GM23338 (cell line): Measurements from ENCODE around the gene GPATCH2. TPM values are rescaled to one million over a fixed set of nuclear protein-coding genes. Genes with fewer than 3 reads are reported as not detected.

Source experiments
- ATAC-seq: fragments of 200-7000 bp; cut with Tn5 transposase; 3 replicates; pipeline ENCODE4 v1.9.1; 2020
- DNase-seq: peaks from one replicate; pipeline ENCODE4 v3.0.0-alpha.2; 2015; ENCODE audit warnings: low spot score
- H2AFZ ChIP-seq: fragments of 200-600 bp; sonication (generic); 2 replicates; pipeline ENCODE4 v1.8.0; 2016; ENCODE audit warnings: antibody characterized with exemption, mild to moderate bottlenecking, moderate library complexity
- H3F3A ChIP-seq: fragments of 200-600 bp; sonication (generic); replicated peaks from 2 replicates; pipeline ENCODE4 v1.8.0; 2017; ENCODE audit warnings: antibody characterized with exemption, mixed run types, low read depth
- H3K27ac ChIP-seq: fragments of 200-600 bp; sonication (generic); 2 replicates; pipeline ENCODE4 v1.6.1; 2016; ENCODE audit warnings: low read depth
- H3K27me3 ChIP-seq: fragments of 200-600 bp; sonication (generic); 2 replicates; pipeline ENCODE4 v1.8.0; 2016; ENCODE audit warnings: mild to moderate bottlenecking, mixed run types, moderate library complexity; ENCODE audit not compliant: insufficient read depth
- H3K36me3 ChIP-seq: fragments of 200-600 bp; sonication (generic); 2 replicates; pipeline ENCODE4 v1.8.0; 2016; ENCODE audit warnings: mild to moderate bottlenecking; ENCODE audit not compliant: insufficient read depth
- H3K4me1 ChIP-seq: fragments of 200-600 bp; sonication (generic); 2 replicates; pipeline ENCODE4 v1.8.0; 2016; ENCODE audit warnings: mild to moderate bottlenecking, moderate library complexity; ENCODE audit not compliant: insufficient read depth
- H3K4me2 ChIP-seq: fragments of 200-600 bp; sonication (generic); 2 replicates; pipeline ENCODE4 v1.7.1; 2017; ENCODE audit warnings: mixed run types
- H3K4me3 ChIP-seq: fragments of 200-600 bp; sonication (generic); 2 replicates; pipeline ENCODE4 v1.6.1; 2016; ENCODE audit warnings: mixed run types
- H3K79me2 ChIP-seq: fragments of 200-600 bp; sonication (generic); replicated peaks from 2 replicates; pipeline ENCODE4 v1.8.0; 2017; ENCODE audit warnings: mild to moderate bottlenecking; ENCODE audit not compliant: insufficient read depth
- H3K9me2 ChIP-seq: fragments of 200-600 bp; sonication (generic); 2 replicates; pipeline ENCODE4 v1.8.0; 2017; ENCODE audit not compliant: insufficient read depth
- H4K20me1 ChIP-seq: fragments of 200-600 bp; sonication (generic); replicated peaks from 2 replicates; pipeline ENCODE4 v1.8.0; 2017; ENCODE audit warnings: mild to moderate bottlenecking; ENCODE audit not compliant: insufficient read depth
- H3K27ac Mint-ChIP-seq: 2 replicates; pipeline ENCODE4 v1.8.0; 2020; ENCODE audit warnings: inconsistent platforms, mild to moderate bottlenecking, moderate library complexity, mixed read lengths
- H3K27me3 Mint-ChIP-seq: 3 replicates; pipeline ENCODE4 v1.8.0; 2022; ENCODE audit warnings: low read depth, mild to moderate bottlenecking, moderate library complexity, mixed read lengths, inconsistent platforms; ENCODE audit not compliant: insufficient read depth, poor library complexity
- H3K36me3 Mint-ChIP-seq: 3 replicates; pipeline ENCODE4 v1.8.0; 2021; ENCODE audit warnings: low read depth, mild to moderate bottlenecking, inconsistent platforms, moderate library complexity, mixed read lengths
- H3K4me1 Mint-ChIP-seq: 3 replicates; pipeline ENCODE4 v1.8.0; 2020; ENCODE audit warnings: mild to moderate bottlenecking, inconsistent platforms, mixed read lengths
- H3K4me3 Mint-ChIP-seq: 3 replicates; pipeline ENCODE4 v1.8.0; 2021; ENCODE audit warnings: moderate library complexity, mild to moderate bottlenecking, inconsistent platforms, mixed read lengths
- H3K9me3 Mint-ChIP-seq: 3 replicates; pipeline ENCODE4 v1.8.0; 2020; ENCODE audit warnings: moderate library complexity, mild to moderate bottlenecking, inconsistent platforms, mixed read lengths
- CREB1 ChIP-seq: fragments of 250-450 bp; sonication (Bioruptor Pico); IDR thresholded peaks from 2 replicates; pipeline ENCODE4 v1.5.0; 2020; ENCODE audit warnings: low read depth, mild to moderate bottlenecking, moderate library complexity
- CTCF ChIP-seq, 2 experiments: fragments of 200-600 bp in 1 of 2; sonication (generic) in 1 of 2; conservative IDR thresholded peaks; 2 replicates each; pipeline versions ENCODE4 v1.5.1 to v1.6.1; 2016 to 2017; ENCODE audit warnings: antibody characterized with exemption in 2 of 2, low read depth in 2 of 2, mild to moderate bottlenecking in 2 of 2, moderate library complexity in 1 of 2
- EZH2 ChIP-seq: fragments of 200-600 bp; sonication (generic); IDR thresholded peaks from one replicate; pipeline ENCODE4 v1.8.0; 2017; ENCODE audit warnings: antibody characterized with exemption, mild to moderate bottlenecking, low read depth; ENCODE audit not compliant: unreplicated experiment
- EZH2phosphoT487 ChIP-seq: fragments of 200-600 bp; sonication (generic); IDR thresholded peaks from one replicate; pipeline ENCODE4 v1.8.1; 2018; ENCODE audit warnings: antibody characterized with exemption; ENCODE audit not compliant: unreplicated experiment
- JUNB ChIP-seq: IDR thresholded peaks from one replicate; pipeline ENCODE4 v1.6.1; 2016; ENCODE audit warnings: antibody characterized with exemption; ENCODE audit not compliant: unreplicated experiment
- NANOG ChIP-seq: IDR thresholded peaks from 2 replicates; pipeline ENCODE4 v1.6.1; 2016; ENCODE audit warnings: antibody characterized with exemption, borderline replicate concordance
- POLR2AphosphoS5 ChIP-seq: IDR thresholded peaks from 2 replicates; pipeline ENCODE4 v1.6.1; 2016; ENCODE audit warnings: antibody characterized with exemption, low read depth
- STAT1 ChIP-seq: IDR thresholded peaks from one replicate; pipeline ENCODE4 v1.6.1; 2016; ENCODE audit warnings: antibody characterized with exemption; ENCODE audit not compliant: unreplicated experiment
- ZNF114 ChIP-seq: fragments of 250-450 bp; sonication (Bioruptor Pico); IDR thresholded peaks from 2 replicates; pipeline ENCODE4 v1.5.0; 2020; ENCODE audit warnings: mild to moderate bottlenecking, moderate library complexity
- ZNF331 ChIP-seq: fragments of 250-450 bp; sonication (Bioruptor Pico); IDR thresholded peaks from 2 replicates; pipeline ENCODE4 v1.5.0; 2020; ENCODE audit warnings: low read depth, mild to moderate bottlenecking, moderate library complexity
- ZNF462 ChIP-seq: fragments of 250-450 bp; sonication (Bioruptor Pico); IDR thresholded peaks from 2 replicates; pipeline ENCODE4 v1.5.0; 2020; ENCODE audit warnings: mild to moderate bottlenecking, moderate library complexity
- polyA plus RNA-seq: library from polyadenylated mRNA; unstranded; fragments of >200 nt; fragmentation: Nextera tagmentation; extraction: Ambion mirVana; gene quantifications from 2 replicates; pipeline ENCODE4 v1.2.1, GENCODE V29; 2016
- total RNA-seq: library from RNA; depleted of rRNA; stranded (reverse); fragments of >200 nt; shearing (Covaris generic); gene quantifications from 2 replicates; pipeline ENCODE4 v1.2.3, GENCODE V29; 2014
- TF ChIP-seq, protein P1 (sequence below): IDR thresholded peaks from one replicate; pipeline ENCODE4 v1.6.1; 2018; ENCODE audit warnings: antibody characterized with exemption; ENCODE audit not compliant: unreplicated experiment
- TF ChIP-seq, protein P2 (sequence below): IDR thresholded peaks from 2 replicates; pipeline ENCODE4 v1.6.1; 2016; ENCODE audit warnings: antibody characterized with exemption

GPATCH2 gene
- total and polyA plus RNA-seq, 2 experiments from 2014 or later = 12.3 to 26.7 TPM

GRCh38 chr1:217425422-217425821 lies 205.5 kb downstream of the GPATCH2 start:
- no peaks in the 10 kb centered on the region for H3K36me3 Mint-ChIP-seq
- H3K27me3 Mint-ChIP-seq = no peaks in the 10 kb centered on the region
- no peak overlapping the region for H3K27ac ChIP-seq
- H3K9me2 ChIP-seq = no peaks in the 10 kb centered on the region
- no peak overlapping the region for H3K4me3 ChIP-seq
- no peaks in the 10 kb centered on the region for H3K27me3 ChIP-seq
- H3K79me2 ChIP-seq = no peaks in the 10 kb centered on the region
- no peak overlapping the region for H3K4me2 ChIP-seq
- H3F3A ChIP-seq = no peaks in the 10 kb centered on the region
- TF ChIP-seq EZH2 = no peak
- no peak for TF ChIP-seq ZNF331
- TF ChIP-seq, protein P1, sequence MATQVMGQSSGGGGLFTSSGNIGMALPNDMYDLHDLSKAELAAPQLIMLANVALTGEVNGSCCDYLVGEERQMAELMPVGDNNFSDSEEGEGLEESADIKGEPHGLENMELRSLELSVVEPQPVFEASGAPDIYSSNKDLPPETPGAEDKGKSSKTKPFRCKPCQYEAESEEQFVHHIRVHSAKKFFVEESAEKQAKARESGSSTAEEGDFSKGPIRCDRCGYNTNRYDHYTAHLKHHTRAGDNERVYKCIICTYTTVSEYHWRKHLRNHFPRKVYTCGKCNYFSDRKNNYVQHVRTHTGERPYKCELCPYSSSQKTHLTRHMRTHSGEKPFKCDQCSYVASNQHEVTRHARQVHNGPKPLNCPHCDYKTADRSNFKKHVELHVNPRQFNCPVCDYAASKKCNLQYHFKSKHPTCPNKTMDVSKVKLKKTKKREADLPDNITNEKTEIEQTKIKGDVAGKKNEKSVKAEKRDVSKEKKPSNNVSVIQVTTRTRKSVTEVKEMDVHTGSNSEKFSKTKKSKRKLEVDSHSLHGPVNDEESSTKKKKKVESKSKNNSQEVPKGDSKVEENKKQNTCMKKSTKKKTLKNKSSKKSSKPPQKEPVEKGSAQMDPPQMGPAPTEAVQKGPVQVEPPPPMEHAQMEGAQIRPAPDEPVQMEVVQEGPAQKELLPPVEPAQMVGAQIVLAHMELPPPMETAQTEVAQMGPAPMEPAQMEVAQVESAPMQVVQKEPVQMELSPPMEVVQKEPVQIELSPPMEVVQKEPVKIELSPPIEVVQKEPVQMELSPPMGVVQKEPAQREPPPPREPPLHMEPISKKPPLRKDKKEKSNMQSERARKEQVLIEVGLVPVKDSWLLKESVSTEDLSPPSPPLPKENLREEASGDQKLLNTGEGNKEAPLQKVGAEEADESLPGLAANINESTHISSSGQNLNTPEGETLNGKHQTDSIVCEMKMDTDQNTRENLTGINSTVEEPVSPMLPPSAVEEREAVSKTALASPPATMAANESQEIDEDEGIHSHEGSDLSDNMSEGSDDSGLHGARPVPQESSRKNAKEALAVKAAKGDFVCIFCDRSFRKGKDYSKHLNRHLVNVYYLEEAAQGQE = no peak
- TF ChIP-seq, protein P2, sequence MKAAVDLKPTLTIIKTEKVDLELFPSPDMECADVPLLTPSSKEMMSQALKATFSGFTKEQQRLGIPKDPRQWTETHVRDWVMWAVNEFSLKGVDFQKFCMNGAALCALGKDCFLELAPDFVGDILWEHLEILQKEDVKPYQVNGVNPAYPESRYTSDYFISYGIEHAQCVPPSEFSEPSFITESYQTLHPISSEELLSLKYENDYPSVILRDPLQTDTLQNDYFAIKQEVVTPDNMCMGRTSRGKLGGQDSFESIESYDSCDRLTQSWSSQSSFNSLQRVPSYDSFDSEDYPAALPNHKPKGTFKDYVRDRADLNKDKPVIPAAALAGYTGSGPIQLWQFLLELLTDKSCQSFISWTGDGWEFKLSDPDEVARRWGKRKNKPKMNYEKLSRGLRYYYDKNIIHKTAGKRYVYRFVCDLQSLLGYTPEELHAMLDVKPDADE = no peak
- TF ChIP-seq POLR2AphosphoS5 = no peak
- TF ChIP-seq ZNF114 (CRISPR knock-in tag) = no peak
- TF ChIP-seq NANOG = no peak
- no peak for TF ChIP-seq EZH2phosphoT487
- no peak for TF ChIP-seq CTCF (conservative IDR thresholded peaks at IDR 0.05; ENCODE audit: low read depth in 2 of 2)
- TF ChIP-seq JUNB = no peak
- TF ChIP-seq STAT1 = no peak
- no peak for TF ChIP-seq ZNF462 (CRISPR knock-in tag)
- no peak for TF ChIP-seq CREB1 (CRISPR knock-in tag)
- no peak overlapping the region for H3K27ac Mint-ChIP-seq
- H3K36me3 ChIP-seq = no peaks in the 10 kb centered on the region
- no peaks in the 10 kb centered on the region for H4K20me1 ChIP-seq
- no peak overlapping the region for H2AFZ ChIP-seq
- no peaks in the 10 kb centered on the region for H3K9me3 Mint-ChIP-seq
- H3K4me1 ChIP-seq = no peaks in the 10 kb centered on the region
- H3K4me1 Mint-ChIP-seq = no peaks in the 10 kb centered on the region; the same call in none of the 3 replicates
- H3K4me3 Mint-ChIP-seq = no peak overlapping the region
- ATAC-seq = no peak
- DNase-seq = no peak
